Neural progenitor cell (in vitro differentiated cells): ENCODE results near the gene FN3KRP. TPM values are rescaled to one million over a fixed set of nuclear protein-coding genes. Genes with fewer than 3 reads are reported as not detected.

Experiments used
- DNase-seq: peaks from one replicate; pipeline ENCODE4 v3.0.0-alpha.2; 2016; ENCODE audit warnings: low spot score
- H2AFZ ChIP-seq: fragments of 200-600 bp; sonication (generic); replicated peaks from 2 replicates; pipeline ENCODE4 v1.6.1; 2016; ENCODE audit warnings: antibody characterized with exemption
- H3F3A ChIP-seq: fragments of 200-600 bp; sonication (generic); 2 replicates; pipeline ENCODE4 v1.6.1; 2016; ENCODE audit warnings: antibody characterized with exemption, low read depth
- H3K27ac ChIP-seq: fragments of 200-600 bp; sonication (generic); 2 replicates; pipeline ENCODE4 v1.5.1; 2016; ENCODE audit warnings: mild to moderate bottlenecking
- H3K27me3 ChIP-seq: fragments of 200-600 bp; sonication (generic); 2 replicates; pipeline ENCODE4 v1.6.1; 2016; ENCODE audit warnings: mild to moderate bottlenecking, moderate library complexity
- H3K36me3 ChIP-seq: fragments of 200-600 bp; sonication (generic); 2 replicates; pipeline ENCODE4 v1.5.1; 2016
- H3K4me1 ChIP-seq: fragments of 200-600 bp; sonication (generic); 2 replicates; pipeline ENCODE4 v1.6.1; 2016; ENCODE audit warnings: mixed run types
- H3K4me2 ChIP-seq: fragments of 200-600 bp; sonication (generic); 2 replicates; pipeline ENCODE4 v1.6.1; 2016
- H3K4me3 ChIP-seq: fragments of 200-600 bp; sonication (generic); 2 replicates; pipeline ENCODE4 v1.5.1; 2016
- H3K79me2 ChIP-seq: fragments of 200-600 bp; sonication (generic); 2 replicates; pipeline ENCODE4 v1.6.1; 2016; ENCODE audit warnings: low read depth
- H3K9ac ChIP-seq: fragments of 200-600 bp; sonication (generic); 2 replicates; pipeline ENCODE4 v1.6.1; 2016
- H3K9me3 ChIP-seq: fragments of 200-600 bp; sonication (generic); 2 replicates; pipeline ENCODE4 v1.5.1; 2016; ENCODE audit warnings: low read depth
- H4K20me1 ChIP-seq: fragments of 200-600 bp; sonication (generic); 2 replicates; pipeline ENCODE4 v1.6.1; 2016; ENCODE audit warnings: low read depth
- H3K27ac Mint-ChIP-seq: 3 replicates; pipeline ENCODE4 v1.8.0; 2021; ENCODE audit warnings: mixed read lengths
- H3K27me3 Mint-ChIP-seq: 2 replicates; pipeline ENCODE4 v1.8.0; 2022; ENCODE audit warnings: low read depth, mild to moderate bottlenecking, inconsistent platforms, moderate library complexity, mixed read lengths; ENCODE audit not compliant: insufficient read depth
- H3K36me3 Mint-ChIP-seq: 3 replicates; pipeline ENCODE4 v1.8.0; 2021; ENCODE audit warnings: mixed read lengths
- H3K4me1 Mint-ChIP-seq: 3 replicates; pipeline ENCODE4 v1.8.0; 2021; ENCODE audit warnings: mixed read lengths
- H3K4me3 Mint-ChIP-seq: 3 replicates; pipeline ENCODE4 v1.8.0; 2021; ENCODE audit warnings: mild to moderate bottlenecking, moderate library complexity, mixed read lengths
- H3K9me3 Mint-ChIP-seq: 3 replicates; pipeline ENCODE4 v1.8.0; 2020; ENCODE audit warnings: mixed read lengths
- CTCF ChIP-seq: fragments of 200-600 bp; sonication (generic); IDR thresholded peaks from 2 replicates; pipeline ENCODE4 v1.5.1; 2017; ENCODE audit warnings: antibody characterized with exemption, mild to moderate bottlenecking
- EZH2 ChIP-seq: fragments of 200-600 bp; sonication (generic); IDR thresholded peaks from 2 replicates; pipeline ENCODE4 v1.6.1; 2017; ENCODE audit warnings: antibody characterized with exemption, mild to moderate bottlenecking, moderate library complexity
- EZH2phosphoT487 ChIP-seq: fragments of 200-600 bp; sonication (generic); IDR thresholded peaks from 2 replicates; pipeline ENCODE4 v1.6.1; 2017; ENCODE audit warnings: antibody characterized with exemption
- total RNA-seq: library from RNA; depleted of rRNA; stranded (reverse); fragments of >200 nt; gene quantifications from 2 replicates; pipeline ENCODE4 v1.2.3, GENCODE V29; 2015; ENCODE audit warnings: low replicate concordance

FN3KRP gene
- total RNA-seq, 1 donor from 2014 or later = 19.2 TPM

GRCh38 chr17:82753201-82753464 lies 36.6 kb downstream of the FN3KRP start:
- H3K4me1 Mint-ChIP-seq = peaks cover 40% of the 10 kb centered on the region
- Histone ChIP-seq H3F3A (peaks cover 33% of the 10 kb centered on the region), H3K79me2 (peaks cover 57% of the 10 kb centered on the region), H4K20me1 (peaks cover 46% of the 10 kb centered on the region), H3K36me3 (no peaks in the 10 kb centered on the region), H3K9ac (no peak overlapping the region), H3K4me1 (peaks cover 28% of the 10 kb centered on the region), H3K27ac (no peak overlapping the region), H3K9me3 (no peaks in the 10 kb centered on the region), H3K4me2 (peak overlapping the region; percentile 90), H3K4me3 (peak overlapping the region; percentile 98), H2AFZ (no peak overlapping the region), H3K27me3 (peaks cover 27% of the 10 kb centered on the region)
- peaks cover 10% of the 10 kb centered on the region for H3K36me3 Mint-ChIP-seq
- TF ChIP-seq EZH2 (no peak), CTCF (no peak), EZH2phosphoT487 (no peak)
- no peak for DNase-seq
- peak overlapping the region; percentile 13 for H3K27ac Mint-ChIP-seq
- peaks cover 4% of the 10 kb centered on the region for H3K9me3 Mint-ChIP-seq
- H3K27me3 Mint-ChIP-seq = peaks cover 6% of the 10 kb centered on the region
- peak overlapping the region; percentile 95 for H3K4me3 Mint-ChIP-seq

DNA sequence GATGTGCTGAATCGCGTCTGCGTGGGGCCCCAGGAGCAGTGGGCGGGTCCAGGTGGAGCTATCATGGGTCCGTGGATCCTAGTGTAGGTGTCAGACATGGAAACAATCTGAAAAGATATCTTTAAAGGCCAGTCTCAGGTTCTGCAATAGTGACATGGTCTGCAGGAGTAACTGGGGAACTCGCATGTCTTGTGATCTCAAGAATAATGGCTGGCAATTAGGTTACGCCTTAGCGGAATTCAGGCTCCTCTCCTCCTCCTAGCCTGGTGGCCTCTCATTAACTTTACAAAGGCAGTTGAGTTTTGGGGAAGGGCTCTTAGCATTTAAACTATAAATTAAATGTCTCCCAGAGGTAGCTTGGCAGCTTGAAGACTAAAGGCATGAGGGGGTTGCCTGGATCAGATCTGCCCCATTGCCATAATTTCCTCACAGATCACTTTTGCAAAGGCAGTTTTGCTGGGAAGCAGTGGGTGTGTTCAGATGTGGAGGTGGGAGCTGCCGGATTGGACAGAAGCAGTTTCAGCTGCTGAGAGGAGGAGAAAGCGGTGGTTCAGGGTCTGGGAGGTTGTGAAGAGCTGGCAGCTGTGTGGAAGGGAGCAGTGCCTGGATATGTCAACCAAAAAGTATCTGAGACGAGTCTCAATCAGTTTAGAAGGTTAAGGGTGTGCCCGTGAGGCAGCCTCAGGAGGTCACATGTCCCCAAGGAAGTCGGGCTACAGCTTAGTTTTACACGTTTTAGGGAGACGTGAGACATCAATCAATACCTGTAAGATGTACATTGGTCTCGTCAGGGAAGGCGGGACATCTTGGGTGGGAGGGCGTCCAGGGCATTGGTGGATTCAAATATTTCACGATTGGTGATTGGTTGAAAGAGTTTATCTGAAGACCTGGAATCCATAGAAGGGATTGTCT lies 38.0 kb downstream of the FN3KRP start:
- Histone ChIP-seq H2AFZ (no peak overlapping the region), H3K4me3 (peak overlapping the region; percentile 23), H3K4me2 (peak overlapping the region; percentile 90), H3F3A (peaks cover 43% of the 10 kb centered on the region), H3K79me2 (peaks cover 71% of the 10 kb centered on the region), H4K20me1 (peaks cover 60% of the 10 kb centered on the region), H3K9ac (no peak overlapping the region), H3K4me1 (peaks cover 34% of the 10 kb centered on the region), H3K27ac (peak overlapping the region; percentile 58), H3K9me3 (no peaks in the 10 kb centered on the region), H3K27me3 (peaks cover 18% of the 10 kb centered on the region), H3K36me3 (no peaks in the 10 kb centered on the region)
- Mint-ChIP-seq H3K27ac (no peak overlapping the region), H3K27me3 (peaks cover 6% of the 10 kb centered on the region), H3K36me3 (peaks cover 8% of the 10 kb centered on the region), H3K4me1 (peaks cover 43% of the 10 kb centered on the region), H3K9me3 (no peaks in the 10 kb centered on the region), H3K4me3 (peak overlapping the region; percentile 95)
- no peak for TF ChIP-seq EZH2
- TF ChIP-seq EZH2phosphoT487 = no peak
- no peak for TF ChIP-seq CTCF
- peak; percentile 67 for DNase-seq

DNA sequence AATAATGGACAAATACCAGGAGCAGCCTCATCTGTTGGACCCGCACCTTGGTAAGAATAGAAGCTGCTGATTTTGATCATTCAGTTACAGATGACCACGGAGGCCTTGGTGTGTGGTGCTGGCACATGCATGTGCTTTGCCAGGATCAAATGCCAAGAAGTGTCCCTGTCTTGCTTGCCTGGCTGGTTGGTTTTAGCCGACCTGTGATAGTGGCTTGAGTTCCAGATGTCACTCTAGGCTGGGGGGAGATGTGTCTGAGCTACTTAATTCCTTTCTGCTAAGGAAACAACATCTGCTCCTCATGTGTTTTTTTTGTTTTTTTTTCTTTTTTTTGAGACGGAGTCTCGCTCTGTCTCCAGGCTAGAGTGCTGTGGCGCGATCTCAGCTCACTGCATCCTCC lies 39.7 kb downstream of the FN3KRP start:
- Histone ChIP-seq H4K20me1 (peaks cover 75% of the 10 kb centered on the region), H3F3A (peaks cover 33% of the 10 kb centered on the region), H3K27ac (peak overlapping the region; percentile 35), H2AFZ (no peak overlapping the region), H3K9me3 (no peaks in the 10 kb centered on the region), H3K4me3 (no peak overlapping the region), H3K27me3 (peaks cover 2% of the 10 kb centered on the region), H3K36me3 (no peaks in the 10 kb centered on the region), H3K4me1 (peaks cover 34% of the 10 kb centered on the region), H3K4me2 (no peak overlapping the region), H3K9ac (no peak overlapping the region), H3K79me2 (peaks cover 87% of the 10 kb centered on the region)
- Mint-ChIP-seq H3K27ac (no peak overlapping the region), H3K4me3 (no peak overlapping the region), H3K9me3 (no peaks in the 10 kb centered on the region), H3K4me1 (peaks cover 42% of the 10 kb centered on the region), H3K36me3 (peaks cover 12% of the 10 kb centered on the region), H3K27me3 (peaks cover 6% of the 10 kb centered on the region)
- TF ChIP-seq EZH2phosphoT487 = no peak
- TF ChIP-seq CTCF = no peak
- no peak for TF ChIP-seq EZH2
- DNase-seq = no peak
